ENCODE data around the gene CACNA1H.
"Not testable (repeated sequence)": the region's sequence is repeated elsewhere in the genome, so short reads cannot be mapped to it uniquely, and the experiment has no call there.

DNA sequence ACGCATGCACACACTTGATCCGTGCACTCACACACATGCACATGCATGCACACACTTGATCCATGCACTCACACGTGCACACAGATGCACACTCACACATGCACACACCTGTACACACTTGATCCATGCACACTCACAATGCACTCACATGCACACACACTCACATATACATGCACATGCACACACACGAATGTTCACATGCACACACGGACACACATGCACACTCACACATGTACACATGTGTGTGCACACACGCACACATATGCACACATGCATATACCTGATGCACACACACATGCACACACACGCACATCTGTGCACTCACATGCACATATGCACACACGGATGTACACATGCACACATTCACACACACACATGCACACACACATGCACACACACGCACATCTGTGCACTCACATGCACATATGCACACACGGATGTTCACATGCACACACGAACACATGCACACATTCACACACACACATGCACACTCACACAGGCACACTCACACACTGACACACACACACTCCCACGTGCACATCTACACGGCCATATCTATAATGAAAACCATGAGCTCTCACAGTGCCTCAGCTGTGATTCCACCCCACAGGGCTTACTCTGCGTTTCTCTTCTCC, 95.1 kb downstream of the CACNA1H start:
- not testable (repeated sequence) for TF ChIP-seq EP300 (IDR thresholded peaks at IDR 0.05; ENCODE audit: low read length); POLR2A (conservative IDR thresholded peaks at IDR 0.05)
- TF ChIP-seq, protein P1, sequence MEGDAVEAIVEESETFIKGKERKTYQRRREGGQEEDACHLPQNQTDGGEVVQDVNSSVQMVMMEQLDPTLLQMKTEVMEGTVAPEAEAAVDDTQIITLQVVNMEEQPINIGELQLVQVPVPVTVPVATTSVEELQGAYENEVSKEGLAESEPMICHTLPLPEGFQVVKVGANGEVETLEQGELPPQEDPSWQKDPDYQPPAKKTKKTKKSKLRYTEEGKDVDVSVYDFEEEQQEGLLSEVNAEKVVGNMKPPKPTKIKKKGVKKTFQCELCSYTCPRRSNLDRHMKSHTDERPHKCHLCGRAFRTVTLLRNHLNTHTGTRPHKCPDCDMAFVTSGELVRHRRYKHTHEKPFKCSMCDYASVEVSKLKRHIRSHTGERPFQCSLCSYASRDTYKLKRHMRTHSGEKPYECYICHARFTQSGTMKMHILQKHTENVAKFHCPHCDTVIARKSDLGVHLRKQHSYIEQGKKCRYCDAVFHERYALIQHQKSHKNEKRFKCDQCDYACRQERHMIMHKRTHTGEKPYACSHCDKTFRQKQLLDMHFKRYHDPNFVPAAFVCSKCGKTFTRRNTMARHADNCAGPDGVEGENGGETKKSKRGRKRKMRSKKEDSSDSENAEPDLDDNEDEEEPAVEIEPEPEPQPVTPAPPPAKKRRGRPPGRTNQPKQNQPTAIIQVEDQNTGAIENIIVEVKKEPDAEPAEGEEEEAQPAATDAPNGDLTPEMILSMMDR (IDR thresholded peaks at IDR 0.05 in 2 of 3, conservative IDR thresholded peaks at IDR 0.05 in 1 of 3; ENCODE audit: insufficient read depth in 2 of 3, low read depth in 1 of 3, low read length in 3 of 3): not testable (repeated sequence)
- TF ChIP-seq, protein P2, sequence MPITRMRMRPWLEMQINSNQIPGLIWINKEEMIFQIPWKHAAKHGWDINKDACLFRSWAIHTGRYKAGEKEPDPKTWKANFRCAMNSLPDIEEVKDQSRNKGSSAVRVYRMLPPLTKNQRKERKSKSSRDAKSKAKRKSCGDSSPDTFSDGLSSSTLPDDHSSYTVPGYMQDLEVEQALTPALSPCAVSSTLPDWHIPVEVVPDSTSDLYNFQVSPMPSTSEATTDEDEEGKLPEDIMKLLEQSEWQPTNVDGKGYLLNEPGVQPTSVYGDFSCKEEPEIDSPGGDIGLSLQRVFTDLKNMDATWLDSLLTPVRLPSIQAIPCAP (CRISPR knock-in tag; IDR thresholded peaks at IDR 0.05; ENCODE audit: borderline replicate concordance): not testable (repeated sequence)
- TF ChIP-seq, protein P3, sequence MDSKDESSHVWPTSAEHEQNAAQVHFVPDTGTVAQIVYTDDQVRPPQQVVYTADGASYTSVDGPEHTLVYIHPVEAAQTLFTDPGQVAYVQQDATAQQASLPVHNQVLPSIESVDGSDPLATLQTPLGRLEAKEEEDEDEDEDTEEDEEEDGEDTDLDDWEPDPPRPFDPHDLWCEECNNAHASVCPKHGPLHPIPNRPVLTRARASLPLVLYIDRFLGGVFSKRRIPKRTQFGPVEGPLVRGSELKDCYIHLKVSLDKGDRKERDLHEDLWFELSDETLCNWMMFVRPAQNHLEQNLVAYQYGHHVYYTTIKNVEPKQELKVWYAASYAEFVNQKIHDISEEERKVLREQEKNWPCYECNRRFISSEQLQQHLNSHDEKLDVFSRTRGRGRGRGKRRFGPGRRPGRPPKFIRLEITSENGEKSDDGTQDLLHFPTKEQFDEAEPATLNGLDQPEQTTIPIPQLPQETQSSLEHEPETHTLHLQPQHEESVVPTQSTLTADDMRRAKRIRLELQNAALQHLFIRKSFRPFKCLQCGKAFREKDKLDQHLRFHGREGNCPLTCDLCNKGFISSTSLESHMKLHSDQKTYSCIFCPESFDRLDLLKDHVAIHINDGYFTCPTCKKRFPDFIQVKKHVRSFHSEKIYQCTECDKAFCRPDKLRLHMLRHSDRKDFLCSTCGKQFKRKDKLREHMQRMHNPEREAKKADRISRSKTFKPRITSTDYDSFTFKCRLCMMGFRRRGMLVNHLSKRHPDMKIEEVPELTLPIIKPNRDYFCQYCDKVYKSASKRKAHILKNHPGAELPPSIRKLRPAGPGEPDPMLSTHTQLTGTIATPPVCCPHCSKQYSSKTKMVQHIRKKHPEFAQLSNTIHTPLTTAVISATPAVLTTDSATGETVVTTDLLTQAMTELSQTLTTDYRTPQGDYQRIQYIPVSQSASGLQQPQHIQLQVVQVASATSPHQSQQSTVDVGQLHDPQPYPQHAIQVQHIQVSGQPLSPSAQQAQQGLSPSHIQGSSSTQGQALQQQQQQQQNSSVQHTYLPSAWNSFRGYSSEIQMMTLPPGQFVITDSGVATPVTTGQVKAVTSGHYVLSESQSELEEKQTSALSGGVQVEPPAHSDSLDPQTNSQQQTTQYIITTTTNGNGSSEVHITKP (IDR thresholded peaks at IDR 0.05; ENCODE audit: partially characterized antibody): not testable (repeated sequence)

All from K562 (cell line).